ENCODE measurements around the gene SMG7.

Gene SMG7

DNA sequence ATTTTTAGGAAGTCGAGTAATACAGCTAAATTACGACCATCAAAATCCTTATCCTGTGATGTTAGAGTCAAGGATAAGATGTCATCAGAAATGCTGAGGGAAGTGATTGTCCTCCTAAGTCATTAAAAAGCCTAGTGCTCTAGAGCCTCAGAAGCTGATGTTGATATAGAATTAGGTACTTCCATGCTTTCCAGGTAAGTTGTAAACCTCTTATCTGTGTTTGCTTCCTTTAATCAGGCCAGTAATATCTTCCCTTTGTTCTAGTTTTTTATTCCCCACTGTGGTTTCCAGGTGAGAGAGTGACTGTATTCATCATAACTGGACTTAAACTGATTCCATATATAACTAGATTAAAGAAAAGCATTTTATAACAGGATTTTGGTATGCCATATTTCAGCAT is 44.4 kb downstream of the SMG7 start:
- DNase-seq = no peak

GRCh38 chr1:183517401-183517800 is 45.1 kb downstream of the SMG7 start:
- no peak for DNase-seq

DNA sequence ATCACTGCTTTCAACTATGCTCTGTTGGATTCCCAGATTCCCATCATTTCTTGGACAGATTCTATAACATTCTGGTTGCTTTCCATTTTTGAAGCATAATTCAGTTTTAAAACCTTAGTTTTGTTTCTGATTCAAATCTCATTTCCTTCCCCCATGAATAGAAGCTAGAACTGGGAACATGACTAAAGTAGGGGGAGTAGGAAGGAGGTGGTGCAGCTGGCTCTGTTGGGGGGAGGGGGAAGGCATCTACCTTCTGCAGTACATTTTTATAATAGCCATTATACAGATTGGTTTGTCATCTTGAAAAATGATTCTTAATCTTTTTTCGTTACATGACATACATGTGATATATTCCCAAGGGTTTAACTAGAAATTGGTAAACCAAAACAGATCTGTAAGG is 48.1 kb downstream of the SMG7 start:
- DNase-seq = no peak

GRCh38 chr1:183522104-183522503 is 49.8 kb downstream of the SMG7 start:
- no peak for DNase-seq

DNA sequence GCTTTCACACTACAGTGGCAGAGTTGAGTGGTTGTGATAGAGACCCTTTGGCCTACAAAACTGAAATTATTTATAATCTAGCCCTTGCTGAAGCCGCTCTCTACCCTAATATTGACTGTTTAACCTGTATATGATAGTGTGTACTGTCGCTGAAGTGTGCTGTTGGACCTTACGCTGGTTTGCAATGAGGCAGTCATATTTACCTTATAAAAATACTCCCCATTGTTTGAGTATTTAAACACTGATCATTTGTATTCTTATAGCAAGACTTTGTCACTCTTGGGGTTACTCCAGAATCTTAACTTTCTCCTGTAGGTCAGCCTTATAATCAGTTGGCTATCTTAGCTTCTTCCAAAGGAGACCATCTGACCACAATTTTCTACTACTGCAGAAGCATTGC is 56.3 kb downstream of the SMG7 start:
- DNase-seq = no peak

GRCh38 chr1:183533617-183534174 is 61.4 kb downstream of the SMG7 start:
- DNase-seq = no peak

GRCh38 chr1:183537405-183537804 is 65.1 kb downstream of the SMG7 start:
- DNase-seq = no peak

GRCh38 chr1:183543619-183544204 is 71.4 kb downstream of the SMG7 start:
- DNase-seq = no peak

DNA sequence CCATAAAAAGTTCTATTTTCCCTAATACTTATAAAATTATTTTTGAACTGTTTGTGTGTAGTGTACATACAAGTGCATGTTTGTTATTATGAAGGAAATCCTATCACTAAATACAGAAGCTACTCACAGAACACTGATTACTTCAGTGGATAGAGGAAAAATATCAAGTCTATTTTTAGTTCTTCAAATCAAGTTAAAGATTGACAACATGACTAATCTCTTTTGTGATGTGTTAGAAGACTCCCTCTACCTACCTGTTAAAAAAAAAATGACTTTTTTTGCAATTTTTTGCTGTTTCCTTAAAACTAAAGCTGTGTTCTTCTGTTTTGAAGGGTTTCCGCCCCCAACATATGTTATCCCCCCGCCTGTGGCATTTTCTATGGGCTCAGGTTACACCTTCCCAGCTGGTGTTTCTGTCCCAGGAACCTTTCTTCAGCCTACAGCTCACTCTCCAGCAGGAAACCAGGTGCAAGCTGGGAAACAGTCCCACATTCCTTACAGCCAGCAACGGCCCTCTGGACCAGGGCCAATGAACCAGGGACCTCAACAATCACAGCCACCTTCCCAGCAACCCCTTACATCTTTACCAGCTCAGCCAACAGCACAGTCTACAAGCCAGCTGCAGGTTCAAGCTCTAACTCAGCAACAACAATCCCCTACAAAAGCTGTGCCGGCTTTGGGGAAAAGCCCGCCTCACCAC is 72.4 kb downstream of the SMG7 start:
- no peak for DNase-seq

- no peak for DNase-seq
Measured at GRCh38 chr1:183546427-183546826, 74.1 kb downstream of the SMG7 start.

GRCh38 chr1:183548116-183548515 is 75.8 kb downstream of the SMG7 start:
- no peak for DNase-seq

DNA sequence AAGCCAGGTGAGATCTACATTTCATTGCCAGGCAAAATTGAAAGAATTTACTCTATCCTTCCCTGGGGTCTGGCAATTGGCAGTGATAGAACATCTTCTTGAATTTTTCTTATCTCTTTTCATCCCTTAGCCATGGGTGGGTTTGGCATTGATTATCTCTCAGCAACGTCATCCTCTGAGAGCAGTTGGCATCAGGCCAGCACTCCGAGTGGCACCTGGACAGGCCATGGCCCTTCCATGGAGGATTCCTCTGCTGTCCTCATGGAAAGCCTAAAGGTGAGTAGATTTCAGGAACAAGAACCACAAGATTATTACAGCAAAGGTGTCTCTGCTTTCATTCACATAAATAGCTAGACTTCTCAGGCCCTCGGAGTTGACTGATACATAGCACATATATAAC is 78.6 kb downstream of the SMG7 start:
- DNase-seq = no peak

DNA sequence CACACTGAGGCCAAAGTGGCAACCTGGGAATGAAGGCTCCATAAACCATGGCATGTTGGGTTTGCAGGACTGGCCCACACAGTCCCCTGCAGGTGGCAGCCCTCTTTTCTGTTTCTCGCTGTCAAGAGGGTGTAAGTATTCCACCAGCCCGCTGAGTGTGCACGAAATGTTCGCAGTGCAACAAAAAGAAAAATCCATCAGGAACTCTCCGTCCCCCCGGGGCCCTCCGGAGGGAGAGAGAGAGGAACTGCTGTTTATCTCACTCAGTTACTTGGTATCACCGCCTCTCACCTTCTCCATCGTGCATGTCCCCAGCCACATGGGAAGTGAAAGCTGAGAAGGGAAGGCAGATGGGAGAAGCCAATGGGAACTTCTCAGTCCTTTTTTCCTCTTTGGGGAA is 79.6 kb downstream of the SMG7 start:
- no peak for DNase-seq

GRCh38 chr1:183552441-183552840 is 80.1 kb downstream of the SMG7 start:
- no peak for DNase-seq

GRCh38 chr1:183552891-183553290 is 80.6 kb downstream of the SMG7 start:
- no peak for DNase-seq

DNA sequence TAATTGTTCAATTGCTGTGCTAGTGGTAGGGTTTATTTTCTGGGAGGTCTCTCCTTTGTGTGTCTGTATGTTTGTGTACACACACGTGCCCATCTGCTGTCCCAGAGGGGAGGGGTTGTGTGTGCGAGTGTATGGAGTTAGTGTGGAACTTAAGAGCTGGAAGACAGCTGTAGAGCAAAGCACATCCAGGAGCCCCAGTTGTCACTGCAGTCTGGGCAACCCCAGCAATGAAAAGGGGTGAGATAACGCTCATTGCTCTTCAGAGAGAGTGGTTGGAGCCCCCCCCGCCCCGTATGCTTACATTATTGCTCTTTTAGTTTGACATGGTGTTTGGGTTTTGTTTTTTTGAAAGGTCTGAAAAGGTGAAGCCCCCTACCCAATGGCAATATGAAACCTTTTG is 81.0 kb downstream of the SMG7 start:
- DNase-seq = no peak

DNA sequence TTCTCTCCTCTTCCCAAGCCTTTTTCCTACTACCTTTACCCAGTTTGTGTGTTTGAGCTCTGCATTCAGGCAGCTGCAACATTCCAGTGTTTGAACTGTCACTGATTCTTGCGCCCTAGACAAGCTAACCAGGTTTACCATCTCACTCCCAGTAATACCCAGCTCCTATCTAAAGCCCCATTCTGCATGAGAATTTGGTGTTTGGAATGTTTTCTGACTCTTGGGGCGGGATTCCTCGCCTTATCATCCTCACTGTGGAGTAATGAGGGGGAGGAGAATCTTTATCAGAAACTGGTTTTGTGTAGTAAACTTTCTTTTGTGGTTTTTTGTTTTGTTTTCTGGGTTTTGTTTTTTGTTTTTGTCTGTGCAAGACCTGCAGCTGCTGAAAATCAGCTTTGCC is 81.5 kb downstream of the SMG7 start:
- DNase-seq = no peak

DNA sequence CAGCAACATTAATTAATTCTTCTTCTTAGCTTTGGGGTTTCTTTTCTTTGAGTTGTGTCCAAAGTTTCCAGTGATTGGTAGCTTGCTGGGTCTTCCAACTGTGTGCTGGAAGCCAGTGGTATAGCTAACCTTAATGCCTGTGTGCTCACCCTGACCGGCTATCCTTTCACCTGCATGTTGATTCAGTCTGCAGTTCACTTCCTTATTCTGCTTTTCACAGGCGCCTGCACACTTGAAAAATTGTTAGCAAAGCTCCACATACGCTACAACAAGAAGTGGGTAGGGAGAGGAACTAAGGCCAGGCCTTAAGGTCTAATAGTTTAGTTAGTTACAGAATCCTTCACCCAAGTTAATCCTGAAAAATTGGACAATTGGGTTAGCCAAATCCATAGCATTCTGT is 82.3 kb downstream of the SMG7 start:
- DNase-seq = no peak

DNA sequence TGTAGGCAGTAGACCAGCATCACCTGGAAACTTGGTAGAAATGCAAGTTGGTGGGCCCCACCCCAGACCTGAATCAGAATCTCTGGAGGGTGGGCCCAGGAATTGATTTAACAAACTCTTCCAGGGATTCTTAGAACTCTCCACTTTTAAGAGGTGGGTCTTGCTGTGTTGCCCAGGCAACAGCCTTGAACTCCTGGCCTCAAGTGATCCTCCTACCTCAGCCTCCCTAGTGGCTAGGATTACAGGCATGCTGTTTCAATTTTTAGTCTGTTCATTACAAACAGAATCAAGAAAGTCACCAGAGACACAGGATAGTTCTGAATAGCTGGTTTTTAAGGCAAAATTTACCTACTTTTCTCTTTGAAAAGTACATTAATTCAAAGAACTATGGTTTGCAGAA is 86.8 kb downstream of the SMG7 start:
- no peak for DNase-seq

DNA sequence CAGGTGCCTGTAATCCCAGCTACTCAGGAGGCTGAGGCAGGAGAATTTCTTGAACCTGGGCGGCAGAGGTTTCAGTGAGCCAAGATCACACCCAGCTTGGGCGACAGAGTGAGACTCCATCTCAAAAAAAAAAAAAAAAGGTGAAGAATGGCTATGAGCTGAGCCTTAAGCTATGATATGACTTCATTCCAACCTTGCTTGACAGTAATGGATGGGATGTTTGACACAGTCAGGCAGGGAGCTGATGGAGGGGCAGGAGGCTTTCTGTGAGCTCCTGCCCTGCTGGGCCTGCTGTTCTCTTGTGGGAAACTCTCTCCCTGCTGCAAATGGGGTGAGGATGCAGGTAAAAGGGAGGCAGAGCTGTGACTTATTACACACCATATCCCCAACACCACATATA is 90.4 kb downstream of the SMG7 start:
- DNase-seq = no peak

DNA sequence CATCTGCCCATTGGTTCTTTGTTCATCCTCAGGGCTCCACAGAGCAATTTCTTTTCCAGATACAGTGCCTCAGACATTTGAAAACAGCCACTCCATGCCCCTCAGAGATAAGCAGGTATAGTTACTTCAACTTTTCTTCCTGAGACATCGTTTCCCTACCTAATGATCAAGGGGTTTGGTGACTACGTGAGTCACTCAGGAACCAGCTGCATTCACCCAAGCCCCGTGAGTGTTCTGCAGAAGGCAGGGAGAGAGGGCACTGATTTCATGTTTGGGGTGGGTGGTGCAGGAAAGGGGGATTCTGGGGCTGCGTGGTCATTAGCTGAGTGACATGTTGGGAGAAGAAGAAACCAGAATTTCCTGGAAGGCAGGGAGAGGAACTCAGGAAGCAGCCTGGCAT is 93.0 kb downstream of the SMG7 start:
- no peak for DNase-seq

DNA sequence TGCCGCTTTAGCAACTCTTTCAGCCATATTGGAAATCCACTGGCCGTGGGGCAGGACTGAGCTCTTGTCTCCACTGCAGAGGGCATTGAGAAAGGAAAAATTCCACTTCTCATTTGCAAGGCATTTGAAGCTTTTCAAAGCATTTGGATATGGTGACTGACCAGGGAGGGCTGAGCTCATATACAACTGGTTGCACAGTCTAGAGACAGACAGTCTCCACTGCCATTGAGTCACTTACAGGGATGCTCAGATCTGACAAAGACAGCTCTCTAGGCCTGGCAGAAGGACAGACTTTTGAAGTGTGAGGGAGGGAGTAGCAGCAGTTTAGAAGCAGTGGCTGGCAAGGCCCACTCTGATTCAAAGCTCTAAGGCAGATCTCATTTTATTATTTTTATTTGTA is 93.7 kb downstream of the SMG7 start:
- no peak for DNase-seq

- DNase-seq = no peak
Measured at GRCh38 chr1:183567584-183567983, 95.3 kb downstream of the SMG7 start.

DNA sequence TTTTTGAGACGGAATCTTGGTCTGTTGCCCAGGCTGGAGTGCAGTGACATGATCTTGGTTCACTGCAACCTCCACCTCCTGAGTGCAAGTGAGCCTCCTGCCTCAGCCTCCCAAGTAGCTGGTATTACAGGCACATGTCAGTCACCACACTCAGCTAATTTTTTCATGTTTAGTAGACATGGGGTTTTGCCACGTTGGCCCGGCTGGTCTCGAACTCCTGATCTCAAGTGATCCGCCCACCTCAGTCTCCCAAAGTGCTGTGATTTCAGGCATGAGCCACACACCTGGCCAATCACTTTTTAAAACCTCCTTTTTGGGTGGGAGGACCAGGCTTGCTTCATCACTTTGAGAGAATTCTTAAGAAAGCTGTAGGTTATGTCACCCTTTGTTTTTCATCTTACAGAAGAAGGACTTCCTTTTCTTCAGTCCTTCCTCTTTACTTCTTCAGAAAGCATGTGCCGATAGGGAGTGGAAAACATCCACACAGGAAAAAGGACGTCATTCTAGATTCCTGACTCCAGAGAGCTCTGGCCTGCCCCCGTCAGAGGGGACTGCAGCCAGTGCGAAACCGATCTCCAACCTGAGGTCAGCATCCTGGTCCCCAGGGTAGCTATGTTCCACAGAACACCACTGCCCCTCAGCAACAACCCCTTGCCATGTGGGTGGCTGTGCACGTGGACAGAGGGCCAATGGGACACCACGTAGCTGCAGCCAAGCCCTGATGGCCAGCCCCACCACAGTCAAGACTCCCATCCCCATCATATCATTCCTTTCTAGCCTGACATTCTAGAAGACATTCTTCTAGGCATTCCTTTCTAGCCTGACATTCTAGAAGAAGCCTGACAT is 96.1 kb downstream of the SMG7 start:
- DNase-seq = no peak

Measured in NCI-H774 (cell line).